Transverse colon (tissue), 4 donors: Measurements from ENCODE around the gene CLSTN1.

Experiments used
- POLR2A ChIP-seq: fragments of 450-650 bp; IDR thresholded peaks from one replicate; pipeline ENCODE4 v1.6.1; 2016; ENCODE audit warnings: antibody characterized with exemption, mild to moderate bottlenecking, moderate library complexity
- POLR2AphosphoS5 ChIP-seq, 3 donors: sonication (generic); formaldehyde crosslinking; IDR thresholded peaks; one replicate each; pipeline ENCODE4 v1.6.1; 2016; ENCODE audit warnings: antibody characterized with exemption in 3 of 3
- TF ChIP-seq, protein P1 (sequence below), 5 experiments: fragments of 200-600 bp in 3 of 5; fragments of 450-650 bp in 2 of 5; sonication (generic) in 3 of 5; IDR thresholded peaks; 1 replicate in 2 of 5; 2 replicates in 3 of 5; pipeline ENCODE4 v1.5.1; 2016 to 2017; ENCODE audit warnings: antibody characterized with exemption in 5 of 5, inconsistent platforms in 3 of 5, mild to moderate bottlenecking in 2 of 5, moderate library complexity in 1 of 5

DNA sequence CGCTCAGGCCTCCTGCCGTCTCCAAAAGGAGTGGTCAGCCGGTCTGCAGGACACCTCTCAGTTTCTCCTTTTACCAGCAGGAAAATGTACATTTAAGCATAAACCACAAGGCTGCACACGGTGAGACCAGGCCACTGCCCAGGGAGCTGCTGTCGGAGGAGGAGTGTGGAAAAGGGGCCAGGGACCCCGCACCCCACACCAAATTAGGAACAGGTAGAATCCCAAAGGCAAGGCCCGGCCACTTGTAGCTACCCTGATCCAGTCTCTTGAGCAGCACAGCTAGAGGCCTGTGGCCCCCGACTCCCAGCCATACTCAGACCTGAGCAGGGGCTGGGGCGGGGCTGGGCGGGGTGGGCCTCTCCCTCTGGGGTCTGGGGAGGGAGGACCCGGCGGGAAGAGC is 94.2 kb downstream of the CLSTN1 start:
- TF ChIP-seq POLR2A (no peak), POLR2AphosphoS5 (IDR thresholded peaks at IDR 0.05) (no peak)
- TF ChIP-seq, protein P1, sequence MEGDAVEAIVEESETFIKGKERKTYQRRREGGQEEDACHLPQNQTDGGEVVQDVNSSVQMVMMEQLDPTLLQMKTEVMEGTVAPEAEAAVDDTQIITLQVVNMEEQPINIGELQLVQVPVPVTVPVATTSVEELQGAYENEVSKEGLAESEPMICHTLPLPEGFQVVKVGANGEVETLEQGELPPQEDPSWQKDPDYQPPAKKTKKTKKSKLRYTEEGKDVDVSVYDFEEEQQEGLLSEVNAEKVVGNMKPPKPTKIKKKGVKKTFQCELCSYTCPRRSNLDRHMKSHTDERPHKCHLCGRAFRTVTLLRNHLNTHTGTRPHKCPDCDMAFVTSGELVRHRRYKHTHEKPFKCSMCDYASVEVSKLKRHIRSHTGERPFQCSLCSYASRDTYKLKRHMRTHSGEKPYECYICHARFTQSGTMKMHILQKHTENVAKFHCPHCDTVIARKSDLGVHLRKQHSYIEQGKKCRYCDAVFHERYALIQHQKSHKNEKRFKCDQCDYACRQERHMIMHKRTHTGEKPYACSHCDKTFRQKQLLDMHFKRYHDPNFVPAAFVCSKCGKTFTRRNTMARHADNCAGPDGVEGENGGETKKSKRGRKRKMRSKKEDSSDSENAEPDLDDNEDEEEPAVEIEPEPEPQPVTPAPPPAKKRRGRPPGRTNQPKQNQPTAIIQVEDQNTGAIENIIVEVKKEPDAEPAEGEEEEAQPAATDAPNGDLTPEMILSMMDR (IDR thresholded peaks at IDR 0.05) = no peak
